Measurements from ENCODE around the gene ABCC10.
"Not testable (repeated sequence)": the region's sequence is repeated elsewhere in the genome, so short reads cannot be mapped to it uniquely, and the experiment has no call there.

ABCC10 gene

GRCh38 chr6:43391440-43392031 lies 35.8 kb upstream of the ABCC10 start:
- Histone ChIP-seq H3K4me3 (ENCODE audit: insufficient read depth, low read depth, low read length, poor library complexity, severe bottlenecking) (peak overlapping the region; percentile 20), H3K4me1 (ENCODE audit: control insufficient read depth, insufficient read depth, low read length, poor library complexity, severe bottlenecking) (peaks cover 16% of the 10 kb centered on the region), H3K27ac (ENCODE audit: insufficient read depth, low read length, poor library complexity, severe bottlenecking) (no peak overlapping the region), H3K9me3 (ENCODE audit: control insufficient read depth, low read length) (no peaks in the 10 kb centered on the region), H3K27me3 (replicated peaks; ENCODE audit: control insufficient read depth, insufficient read depth, low read length, poor library complexity, severe bottlenecking) (no peaks in the 10 kb centered on the region), H3K36me3 (ENCODE audit: control insufficient read depth, insufficient read depth, low read length) (no peaks in the 10 kb centered on the region)
- peak; percentile 46 to 66 (median 56) for DNase-seq

DNA sequence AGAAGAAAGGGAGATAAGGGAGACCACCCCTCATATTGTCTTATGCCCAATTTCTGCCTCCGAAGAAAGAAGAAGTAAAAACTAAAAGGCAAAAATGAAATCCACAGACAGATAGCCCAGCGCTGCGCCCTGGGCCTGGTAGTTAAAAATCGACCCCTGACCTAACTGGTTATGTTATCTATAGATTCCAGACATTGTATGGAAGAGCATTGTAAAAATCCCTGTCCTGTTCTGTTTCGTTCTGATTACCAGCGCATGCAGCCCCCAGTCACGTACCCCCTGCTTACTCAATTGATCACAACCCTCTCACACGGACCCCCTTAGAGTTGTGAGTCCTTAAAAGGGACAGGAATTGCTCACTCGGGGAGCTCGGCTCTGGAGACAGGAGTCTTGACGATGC lies 34.2 kb upstream of the ABCC10 start:
- H3K9me3 ChIP-seq (ENCODE audit: control insufficient read depth, low read length); DNase-seq; H3K27me3 ChIP-seq (replicated peaks; ENCODE audit: control insufficient read depth, insufficient read depth, low read length, poor library complexity, severe bottlenecking); H3K36me3 ChIP-seq (ENCODE audit: control insufficient read depth, insufficient read depth, low read length); H3K27ac ChIP-seq (ENCODE audit: insufficient read depth, low read length, poor library complexity, severe bottlenecking); H3K4me3 ChIP-seq (ENCODE audit: insufficient read depth, low read depth, low read length, poor library complexity, severe bottlenecking): not testable (repeated sequence)
- H3K4me1 ChIP-seq (ENCODE audit: control insufficient read depth, insufficient read depth, low read length, poor library complexity, severe bottlenecking): peaks cover 16% of the 10 kb centered on the region

DNA sequence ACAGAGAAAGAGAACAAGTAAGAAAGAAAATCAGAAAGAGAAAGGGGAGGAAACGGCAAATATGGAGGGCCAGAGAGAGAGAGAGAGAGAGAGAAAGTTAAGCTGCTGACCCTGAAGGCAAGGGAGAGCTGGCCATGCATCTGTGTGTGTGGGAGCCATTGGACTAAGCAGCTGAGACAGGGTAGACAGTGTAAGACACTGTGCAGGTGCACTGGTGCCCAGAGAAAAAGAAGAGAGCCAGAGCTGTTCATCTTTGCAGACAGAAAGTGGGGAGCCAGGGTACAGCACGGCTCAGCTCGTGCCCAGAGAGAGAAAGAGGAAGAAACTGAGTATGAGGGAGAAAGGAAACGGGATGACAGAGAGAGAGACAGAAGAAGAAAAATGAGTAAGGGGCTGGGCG lies 33.7 kb upstream of the ABCC10 start:
- no peaks in the 10 kb centered on the region for H3K27me3 ChIP-seq (replicated peaks; ENCODE audit: control insufficient read depth, insufficient read depth, low read length, poor library complexity, severe bottlenecking)
- H3K9me3 ChIP-seq (ENCODE audit: control insufficient read depth, low read length): no peaks in the 10 kb centered on the region
- no peak overlapping the region for H3K27ac ChIP-seq (ENCODE audit: insufficient read depth, low read length, poor library complexity, severe bottlenecking)
- H3K4me1 ChIP-seq (ENCODE audit: control insufficient read depth, insufficient read depth, low read length, poor library complexity, severe bottlenecking): peaks cover 16% of the 10 kb centered on the region
- no peaks in the 10 kb centered on the region for H3K36me3 ChIP-seq (ENCODE audit: control insufficient read depth, insufficient read depth, low read length)
- no peak for DNase-seq
- no peak overlapping the region for H3K4me3 ChIP-seq (ENCODE audit: insufficient read depth, low read depth, low read length, poor library complexity, severe bottlenecking)

GRCh38 chr6:43394982-43395381 lies 32.4 kb upstream of the ABCC10 start:
- no peaks in the 10 kb centered on the region for H3K9me3 ChIP-seq (ENCODE audit: control insufficient read depth, low read length)
- H3K27me3 ChIP-seq (replicated peaks; ENCODE audit: control insufficient read depth, insufficient read depth, low read length, poor library complexity, severe bottlenecking): no peaks in the 10 kb centered on the region
- no peak overlapping the region for H3K4me3 ChIP-seq (ENCODE audit: insufficient read depth, low read depth, low read length, poor library complexity, severe bottlenecking)
- no peaks in the 10 kb centered on the region for H3K36me3 ChIP-seq (ENCODE audit: control insufficient read depth, insufficient read depth, low read length)
- H3K27ac ChIP-seq (ENCODE audit: insufficient read depth, low read length, poor library complexity, severe bottlenecking): no peak overlapping the region
- H3K4me1 ChIP-seq (ENCODE audit: control insufficient read depth, insufficient read depth, low read length, poor library complexity, severe bottlenecking): peaks cover 16% of the 10 kb centered on the region
- no peak for DNase-seq

DNA sequence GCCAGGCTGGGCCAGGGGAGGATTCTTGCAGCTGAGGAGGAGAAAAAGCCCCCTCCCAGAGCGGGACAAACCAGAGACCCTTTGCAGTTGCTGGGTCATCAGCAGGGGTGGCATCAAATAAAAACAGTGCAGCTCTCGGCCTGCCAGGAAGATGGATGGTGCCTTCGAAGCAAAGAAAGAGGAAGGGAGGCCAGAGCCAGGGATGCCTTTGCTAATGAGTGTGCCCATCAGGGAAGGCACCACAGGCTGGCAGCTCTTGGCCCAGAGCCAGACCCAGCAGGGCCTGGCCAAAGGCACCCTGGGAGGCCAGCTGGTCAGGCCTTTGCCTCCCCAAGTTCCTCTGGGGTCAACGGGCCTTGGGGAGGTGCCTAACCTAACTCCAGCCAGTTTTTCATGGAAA lies 31.6 kb upstream of the ABCC10 start:
- no peak for DNase-seq
- Histone ChIP-seq H3K9me3 (ENCODE audit: control insufficient read depth, low read length) (no peaks in the 10 kb centered on the region), H3K27ac (ENCODE audit: insufficient read depth, low read length, poor library complexity, severe bottlenecking) (no peak overlapping the region), H3K27me3 (replicated peaks; ENCODE audit: control insufficient read depth, insufficient read depth, low read length, poor library complexity, severe bottlenecking) (no peaks in the 10 kb centered on the region), H3K36me3 (ENCODE audit: control insufficient read depth, insufficient read depth, low read length) (no peaks in the 10 kb centered on the region), H3K4me3 (ENCODE audit: insufficient read depth, low read depth, low read length, poor library complexity, severe bottlenecking) (no peak overlapping the region), H3K4me1 (ENCODE audit: control insufficient read depth, insufficient read depth, low read length, poor library complexity, severe bottlenecking) (peaks cover 14% of the 10 kb centered on the region)

DNA sequence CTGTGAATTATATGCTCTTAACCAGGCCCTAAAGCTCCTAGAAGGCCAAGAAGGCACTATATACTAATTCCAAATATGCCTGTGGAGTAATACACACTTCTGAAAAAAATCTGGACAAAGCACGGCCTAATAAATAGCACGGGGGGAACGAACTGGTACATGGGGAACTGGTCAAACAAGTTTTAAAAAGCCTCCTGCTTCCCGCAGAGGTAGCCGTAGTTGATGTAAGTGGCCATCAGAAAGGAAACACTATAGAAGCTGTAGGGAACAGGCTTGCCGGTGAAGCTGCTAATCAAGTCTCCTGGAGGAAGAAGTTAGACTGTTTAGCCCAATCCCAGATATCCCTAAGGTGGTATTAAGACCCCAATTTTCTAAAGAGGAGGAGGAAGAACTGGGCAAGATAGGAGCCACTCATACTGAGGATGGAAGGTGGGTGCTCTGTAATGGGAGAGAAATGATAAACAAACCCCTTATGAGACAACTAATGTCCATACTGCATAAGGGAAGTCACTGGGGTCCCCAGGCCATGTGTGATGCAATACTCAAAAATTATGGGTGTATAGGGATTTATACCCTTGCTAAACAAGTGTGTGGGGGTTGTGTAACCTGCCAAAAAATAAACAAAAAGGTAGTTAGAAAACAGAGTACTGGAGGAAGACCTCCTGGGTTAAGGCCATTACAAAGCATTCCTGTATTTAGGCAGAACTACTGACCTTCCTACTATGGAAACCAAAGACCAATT lies 30.8 kb upstream of the ABCC10 start:
- Histone ChIP-seq H3K4me3 (ENCODE audit: insufficient read depth, low read depth, low read length, poor library complexity, severe bottlenecking) (no peak overlapping the region), H3K4me1 (ENCODE audit: control insufficient read depth, insufficient read depth, low read length, poor library complexity, severe bottlenecking) (peaks cover 6% of the 10 kb centered on the region), H3K36me3 (ENCODE audit: control insufficient read depth, insufficient read depth, low read length) (no peaks in the 10 kb centered on the region), H3K9me3 (ENCODE audit: control insufficient read depth, low read length) (no peaks in the 10 kb centered on the region), H3K27me3 (replicated peaks; ENCODE audit: control insufficient read depth, insufficient read depth, low read length, poor library complexity, severe bottlenecking) (no peaks in the 10 kb centered on the region), H3K27ac (ENCODE audit: insufficient read depth, low read length, poor library complexity, severe bottlenecking) (no peak overlapping the region)
- DNase-seq: no peak

GRCh38 chr6:43399932-43400487 lies 27.3 kb upstream of the ABCC10 start:
- H3K36me3 ChIP-seq (ENCODE audit: control insufficient read depth, insufficient read depth, low read length): no peaks in the 10 kb centered on the region
- DNase-seq: no peak

GRCh38 chr6:43401730-43402129 lies 25.6 kb upstream of the ABCC10 start:
- H3K27ac ChIP-seq (ENCODE audit: insufficient read depth, low read length, poor library complexity, severe bottlenecking): no peak overlapping the region

More at GRCh38 chr6:43399932-43400487, 27.3 kb upstream of the ABCC10 start:
- Histone ChIP-seq H3K27ac (ENCODE audit: insufficient read depth, low read length, poor library complexity, severe bottlenecking) (no peak overlapping the region), H3K9me3 (ENCODE audit: control insufficient read depth, low read length) (no peaks in the 10 kb centered on the region), H3K27me3 (replicated peaks; ENCODE audit: control insufficient read depth, insufficient read depth, low read length, poor library complexity, severe bottlenecking) (no peaks in the 10 kb centered on the region), H3K4me1 (ENCODE audit: control insufficient read depth, insufficient read depth, low read length, poor library complexity, severe bottlenecking) (no peaks in the 10 kb centered on the region), H3K4me3 (ENCODE audit: insufficient read depth, low read depth, low read length, poor library complexity, severe bottlenecking) (no peak overlapping the region)

DNA sequence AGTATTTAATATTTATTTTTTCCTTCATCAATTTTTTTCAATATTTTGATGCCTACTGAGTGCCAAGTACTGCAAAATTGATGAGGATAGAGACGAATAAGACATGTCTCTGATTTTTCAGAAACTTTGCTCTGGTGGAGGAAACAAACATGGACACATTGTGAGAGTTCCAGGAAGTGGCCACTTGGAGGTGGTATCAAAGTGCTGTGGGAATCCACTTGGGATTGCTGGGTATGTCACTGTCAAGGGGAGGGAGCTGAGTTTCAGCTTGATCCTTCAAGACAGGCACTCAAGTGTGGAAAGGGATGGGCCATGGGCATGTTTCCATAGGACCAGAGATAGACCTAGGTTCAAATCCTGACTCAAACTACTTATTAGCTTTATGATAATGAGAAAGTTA lies 24.5 kb upstream of the ABCC10 start:
- no peak overlapping the region for H3K4me3 ChIP-seq (ENCODE audit: insufficient read depth, low read depth, low read length, poor library complexity, severe bottlenecking)
- no peaks in the 10 kb centered on the region for H3K9me3 ChIP-seq (ENCODE audit: control insufficient read depth, low read length)
- H3K27me3 ChIP-seq (replicated peaks; ENCODE audit: control insufficient read depth, insufficient read depth, low read length, poor library complexity, severe bottlenecking): no peaks in the 10 kb centered on the region
- H3K27ac ChIP-seq (ENCODE audit: insufficient read depth, low read length, poor library complexity, severe bottlenecking): no peak overlapping the region
- no peaks in the 10 kb centered on the region for H3K4me1 ChIP-seq (ENCODE audit: control insufficient read depth, insufficient read depth, low read length, poor library complexity, severe bottlenecking)
- no peak for DNase-seq
- no peaks in the 10 kb centered on the region for H3K36me3 ChIP-seq (ENCODE audit: control insufficient read depth, insufficient read depth, low read length)

More at GRCh38 chr6:43401730-43402129, 25.6 kb upstream of the ABCC10 start:
- no peaks in the 10 kb centered on the region for H3K4me1 ChIP-seq (ENCODE audit: control insufficient read depth, insufficient read depth, low read length, poor library complexity, severe bottlenecking)
- no peak for DNase-seq
- H3K4me3 ChIP-seq (ENCODE audit: insufficient read depth, low read depth, low read length, poor library complexity, severe bottlenecking): no peak overlapping the region
- H3K9me3 ChIP-seq (ENCODE audit: control insufficient read depth, low read length): no peaks in the 10 kb centered on the region
- no peaks in the 10 kb centered on the region for H3K36me3 ChIP-seq (ENCODE audit: control insufficient read depth, insufficient read depth, low read length)
- no peaks in the 10 kb centered on the region for H3K27me3 ChIP-seq (replicated peaks; ENCODE audit: control insufficient read depth, insufficient read depth, low read length, poor library complexity, severe bottlenecking)

GRCh38 chr6:43405354-43405753 lies 22.0 kb upstream of the ABCC10 start:
- Histone ChIP-seq H3K27me3 (replicated peaks; ENCODE audit: control insufficient read depth, insufficient read depth, low read length, poor library complexity, severe bottlenecking) (no peaks in the 10 kb centered on the region), H3K27ac (ENCODE audit: insufficient read depth, low read length, poor library complexity, severe bottlenecking) (no peak overlapping the region), H3K9me3 (ENCODE audit: control insufficient read depth, low read length) (no peaks in the 10 kb centered on the region), H3K36me3 (ENCODE audit: control insufficient read depth, insufficient read depth, low read length) (no peaks in the 10 kb centered on the region), H3K4me1 (ENCODE audit: control insufficient read depth, insufficient read depth, low read length, poor library complexity, severe bottlenecking) (no peaks in the 10 kb centered on the region), H3K4me3 (ENCODE audit: insufficient read depth, low read depth, low read length, poor library complexity, severe bottlenecking) (no peak overlapping the region)
- DNase-seq: no peak
